MM.1S (cell line): ENCODE results near the gene ACSF3.

Experiments
- DNase-seq: peaks from one replicate; pipeline ENCODE4 v3.0.0-alpha.2; 2015
- H2AFZ ChIP-seq: fragments of 300-600 bp; sonication (generic); 2 replicates; pipeline ENCODE4 v1.6.0; 2016; ENCODE audit warnings: antibody characterized with exemption, low read length
- H3F3A ChIP-seq: fragments of 300-600 bp; sonication (generic); 2 replicates; pipeline ENCODE4 v1.6.1; 2016; ENCODE audit warnings: mild to moderate bottlenecking, antibody characterized with exemption, low read length, moderate library complexity, mixed read lengths; ENCODE audit not compliant: insufficient read depth
- H3K27ac ChIP-seq: fragments of 300-600 bp; sonication (generic); 2 replicates; pipeline ENCODE4 v1.5.1; 2016; ENCODE audit warnings: mild to moderate bottlenecking, low read length
- H3K27me3 ChIP-seq: fragments of 300-600 bp; sonication (generic); replicated peaks from 2 replicates; pipeline ENCODE4 v1.6.0; 2016; ENCODE audit warnings: low read length; ENCODE audit not compliant: insufficient read depth
- H3K36me3 ChIP-seq: fragments of 300-600 bp; sonication (generic); replicated peaks from 2 replicates; pipeline ENCODE4 v1.6.1; 2016; ENCODE audit warnings: mild to moderate bottlenecking, low read length, mixed read lengths; ENCODE audit not compliant: insufficient read depth
- H3K4me1 ChIP-seq: fragments of 300-600 bp; sonication (generic); 2 replicates; pipeline ENCODE4 v1.6.1; 2016; ENCODE audit warnings: low read length, mixed read lengths
- H3K4me2 ChIP-seq: fragments of 300-600 bp; sonication (generic); 2 replicates; pipeline ENCODE4 v1.6.0; 2016; ENCODE audit warnings: low read depth, low read length
- H3K4me3 ChIP-seq: fragments of 300-600 bp; sonication (generic); 2 replicates; pipeline ENCODE4 v1.5.1; 2016; ENCODE audit warnings: low read length, mixed read lengths
- H3K79me2 ChIP-seq: fragments of 300-600 bp; sonication (generic); 2 replicates; pipeline ENCODE4 v1.6.1; 2016; ENCODE audit warnings: mixed run types, low read length, mixed read lengths
- H3K9ac ChIP-seq: fragments of 300-600 bp; sonication (generic); 2 replicates; pipeline ENCODE4 v1.6.1; 2016; ENCODE audit warnings: low read length, mixed read lengths
- H3K9me2 ChIP-seq: fragments of 300-600 bp; sonication (generic); replicated peaks from 2 replicates; pipeline ENCODE4 v1.6.1; 2016; ENCODE audit warnings: mild to moderate bottlenecking, low read length, mixed read lengths; ENCODE audit not compliant: insufficient read depth
- H3K9me3 ChIP-seq: fragments of 300-600 bp; sonication (generic); replicated peaks from 2 replicates; pipeline ENCODE4 v1.6.1; 2016; ENCODE audit warnings: mild to moderate bottlenecking, low read length, mixed read lengths; ENCODE audit not compliant: insufficient read depth
- H4K20me1 ChIP-seq: fragments of 300-600 bp; sonication (generic); 2 replicates; pipeline ENCODE4 v1.6.1; 2016; ENCODE audit warnings: mild to moderate bottlenecking, low read length, moderate library complexity, mixed read lengths; ENCODE audit not compliant: insufficient read depth
- EZH2 ChIP-seq: fragments of 300-600 bp; sonication (generic); optimal IDR thresholded peaks from 2 replicates; pipeline ENCODE3; 2017; ENCODE audit warnings: low read depth, mild to moderate bottlenecking, antibody characterized with exemption, low read length, mixed read lengths
- EZH2phosphoT487 ChIP-seq: fragments of 300-600 bp; sonication (generic); IDR thresholded peaks from 2 replicates; pipeline ENCODE4 v1.6.1; 2018; ENCODE audit warnings: antibody characterized with exemption, low read length
- TF ChIP-seq, protein P1 (sequence below): fragments of 300-600 bp; sonication (generic); IDR thresholded peaks from 2 replicates; pipeline ENCODE4 v1.5.1; 2016; ENCODE audit warnings: antibody characterized with exemption, low read length, mixed read lengths

The ACSF3 gene

DNA sequence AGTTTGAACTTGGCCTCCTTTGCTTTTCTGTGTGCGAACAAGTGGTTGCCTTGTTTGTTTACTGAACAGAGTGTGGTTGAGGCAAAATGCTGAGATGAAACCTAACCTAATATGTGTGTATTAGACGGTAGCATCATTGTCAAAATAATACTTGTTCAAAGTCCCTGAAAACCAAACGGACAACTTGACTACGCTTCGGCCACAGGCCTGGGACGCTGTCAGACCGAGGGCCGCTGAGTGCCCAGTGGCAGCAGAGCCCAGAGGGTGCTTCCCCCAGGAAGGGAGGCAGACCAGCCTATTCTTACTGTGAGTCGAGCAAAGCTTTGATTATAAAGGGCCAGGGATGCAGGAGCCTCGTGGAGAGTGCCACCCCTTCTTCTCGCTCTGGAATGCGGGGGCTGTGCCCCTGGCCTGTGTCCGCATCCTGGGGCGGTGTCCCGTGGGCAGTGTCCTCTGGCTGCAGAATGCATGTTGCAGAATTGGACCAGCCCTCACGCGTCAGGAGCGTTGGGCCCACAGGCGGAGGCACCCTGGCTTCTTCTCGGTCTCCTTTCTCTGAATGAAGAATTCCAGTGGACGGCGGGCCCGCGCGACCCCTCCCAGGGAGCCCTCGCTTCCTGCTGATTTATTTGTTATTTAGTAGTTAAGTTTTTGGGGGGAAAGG is 5.2 kb downstream of the ACSF3 start:
- H3K27ac ChIP-seq, result peak overlapping the region; percentile 37; the same call in 1 of the 2 replicates
- H3F3A ChIP-seq, result no peaks in the 10 kb centered on the region
- H3K27me3 ChIP-seq, result no peaks in the 10 kb centered on the region
- H3K4me1 ChIP-seq, result no peaks in the 10 kb centered on the region
- no peaks in the 10 kb centered on the region for H3K9me2 ChIP-seq
- no peak for TF ChIP-seq EZH2
- TF ChIP-seq, protein P1, sequence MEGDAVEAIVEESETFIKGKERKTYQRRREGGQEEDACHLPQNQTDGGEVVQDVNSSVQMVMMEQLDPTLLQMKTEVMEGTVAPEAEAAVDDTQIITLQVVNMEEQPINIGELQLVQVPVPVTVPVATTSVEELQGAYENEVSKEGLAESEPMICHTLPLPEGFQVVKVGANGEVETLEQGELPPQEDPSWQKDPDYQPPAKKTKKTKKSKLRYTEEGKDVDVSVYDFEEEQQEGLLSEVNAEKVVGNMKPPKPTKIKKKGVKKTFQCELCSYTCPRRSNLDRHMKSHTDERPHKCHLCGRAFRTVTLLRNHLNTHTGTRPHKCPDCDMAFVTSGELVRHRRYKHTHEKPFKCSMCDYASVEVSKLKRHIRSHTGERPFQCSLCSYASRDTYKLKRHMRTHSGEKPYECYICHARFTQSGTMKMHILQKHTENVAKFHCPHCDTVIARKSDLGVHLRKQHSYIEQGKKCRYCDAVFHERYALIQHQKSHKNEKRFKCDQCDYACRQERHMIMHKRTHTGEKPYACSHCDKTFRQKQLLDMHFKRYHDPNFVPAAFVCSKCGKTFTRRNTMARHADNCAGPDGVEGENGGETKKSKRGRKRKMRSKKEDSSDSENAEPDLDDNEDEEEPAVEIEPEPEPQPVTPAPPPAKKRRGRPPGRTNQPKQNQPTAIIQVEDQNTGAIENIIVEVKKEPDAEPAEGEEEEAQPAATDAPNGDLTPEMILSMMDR, result no peak
- TF ChIP-seq EZH2phosphoT487, result no peak
- no peak overlapping the region; the same call in 1 of the 2 replicates for H3K4me2 ChIP-seq
- no peaks in the 10 kb centered on the region for H3K9me3 ChIP-seq
- H2AFZ ChIP-seq, result no peak overlapping the region
- no peaks in the 10 kb centered on the region for H4K20me1 ChIP-seq
- peaks cover 49% of the 10 kb centered on the region for H3K79me2 ChIP-seq
- no peaks in the 10 kb centered on the region for H3K36me3 ChIP-seq
- H3K9ac ChIP-seq, result no peak overlapping the region
- no peak overlapping the region for H3K4me3 ChIP-seq
- DNase-seq, result no peak

DNA sequence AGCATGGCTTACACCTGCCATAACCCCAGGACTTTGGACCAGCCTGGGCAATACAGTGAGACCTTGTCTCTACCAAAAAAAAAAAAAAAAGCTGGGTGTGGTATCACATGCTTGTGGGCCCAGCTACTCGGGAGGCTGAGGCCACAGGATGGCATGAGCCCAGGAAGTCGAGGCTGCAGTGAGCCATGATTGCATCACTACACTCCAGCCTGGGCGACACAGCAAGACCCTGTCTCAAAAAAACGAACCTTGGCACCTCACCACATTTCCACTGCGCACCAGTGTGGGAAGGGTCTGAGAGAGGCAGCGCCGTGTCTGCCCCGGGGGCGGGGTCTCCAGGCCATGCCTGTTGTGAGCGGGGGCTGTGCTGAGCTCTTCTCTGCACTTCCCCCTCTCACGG is 6.3 kb downstream of the ACSF3 start:
- H3K79me2 ChIP-seq, result peaks cover 39% of the 10 kb centered on the region
- no peaks in the 10 kb centered on the region for H4K20me1 ChIP-seq
- H3K9ac ChIP-seq, result no peak overlapping the region
- H3K9me2 ChIP-seq, result no peaks in the 10 kb centered on the region
- no peaks in the 10 kb centered on the region for H3K36me3 ChIP-seq
- DNase-seq, result no peak
- H3K4me1 ChIP-seq, result no peaks in the 10 kb centered on the region
- no peak overlapping the region for H2AFZ ChIP-seq
- TF ChIP-seq EZH2phosphoT487 (no peak), EZH2 (no peak)
- TF ChIP-seq, protein P1, result no peak
- H3F3A ChIP-seq, result no peaks in the 10 kb centered on the region
- no peak overlapping the region for H3K4me3 ChIP-seq
- no peak overlapping the region for H3K27ac ChIP-seq
- H3K4me2 ChIP-seq, result no peak overlapping the region
- H3K27me3 ChIP-seq, result no peaks in the 10 kb centered on the region
- H3K9me3 ChIP-seq, result no peaks in the 10 kb centered on the region

DNA sequence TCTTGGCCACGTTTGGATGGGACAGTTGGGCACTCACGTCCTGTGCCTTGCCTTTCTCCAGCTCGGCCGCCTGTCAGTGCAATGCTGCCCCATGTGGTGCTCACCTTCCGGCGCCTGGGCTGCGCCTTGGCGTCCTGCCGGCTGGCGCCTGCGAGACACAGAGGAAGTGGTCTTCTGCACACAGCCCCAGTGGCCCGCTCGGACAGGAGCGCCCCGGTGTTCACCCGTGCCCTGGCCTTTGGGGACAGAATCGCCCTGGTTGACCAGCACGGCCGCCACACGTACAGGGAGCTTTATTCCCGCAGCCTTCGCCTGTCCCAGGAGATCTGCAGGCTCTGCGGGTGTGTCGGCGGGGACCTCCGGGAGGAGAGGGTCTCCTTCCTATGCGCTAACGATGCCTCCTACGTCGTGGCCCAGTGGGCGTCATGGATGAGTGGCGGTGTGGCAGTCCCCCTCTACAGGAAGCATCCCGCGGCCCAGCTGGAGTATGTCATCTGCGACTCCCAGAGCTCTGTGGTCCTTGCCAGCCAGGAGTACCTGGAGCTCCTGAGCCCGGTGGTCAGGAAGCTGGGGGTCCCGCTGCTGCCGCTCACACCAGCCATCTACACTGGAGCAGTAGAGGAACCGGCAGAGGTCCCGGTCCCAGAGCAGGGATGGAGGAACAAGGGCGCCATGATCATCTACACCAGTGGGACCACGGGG is 7.1 kb downstream of the ACSF3 start:
- DNase-seq, result no peak
- no peaks in the 10 kb centered on the region for H4K20me1 ChIP-seq
- no peak overlapping the region for H3K4me3 ChIP-seq
- no peak overlapping the region for H3K27ac ChIP-seq
- no peaks in the 10 kb centered on the region for H3K9me3 ChIP-seq
- H3K27me3 ChIP-seq, result no peaks in the 10 kb centered on the region
- no peak overlapping the region for H3K4me2 ChIP-seq
- H3K36me3 ChIP-seq, result no peaks in the 10 kb centered on the region
- no peak overlapping the region for H3K9ac ChIP-seq
- peaks cover 32% of the 10 kb centered on the region for H3K79me2 ChIP-seq
- H3F3A ChIP-seq, result no peaks in the 10 kb centered on the region
- H3K4me1 ChIP-seq, result no peaks in the 10 kb centered on the region
- no peak overlapping the region for H2AFZ ChIP-seq
- TF ChIP-seq, protein P1, result no peak
- TF ChIP-seq EZH2, result no peak
- no peak for TF ChIP-seq EZH2phosphoT487
- no peaks in the 10 kb centered on the region for H3K9me2 ChIP-seq
